ENCODE measurements around the gene VGLL4.

The VGLL4 gene

GRCh38 chr3:11559816-11560633 lies 83.7 kb downstream of the VGLL4 start:
- Histone ChIP-seq H3K4me3 (ENCODE audit: low read depth in 1 of 2, low read length in 2 of 2) (no peak overlapping the region), H3K27ac (ENCODE audit: low read depth, low read length) (no peak overlapping the region), H3K4me1 (ENCODE audit: insufficient read depth, low read length) (peaks cover 63% of the 10 kb centered on the region), H3K36me3 (ENCODE audit: insufficient read depth, low read length) (peaks cover 17% of the 10 kb centered on the region), H3K9me3 (ENCODE audit: low read length) (no peaks in the 10 kb centered on the region), H3K27me3 (ENCODE audit: control insufficient read depth in 1 of 2, insufficient read depth in 2 of 2, low read length in 2 of 2) (no peaks in the 10 kb centered on the region), H3K9ac (ENCODE audit: low read length) (no peak overlapping the region)

GRCh38 chr3:11558918-11559815 lies 84.5 kb downstream of the VGLL4 start:
- Histone ChIP-seq H3K27ac (ENCODE audit: low read depth, low read length) (no peak overlapping the region), H3K9ac (ENCODE audit: low read length) (no peak overlapping the region), H3K4me3 (ENCODE audit: low read depth in 1 of 2, low read length in 2 of 2) (no peak overlapping the region), H3K9me3 (ENCODE audit: low read length) (no peaks in the 10 kb centered on the region), H3K4me1 (ENCODE audit: insufficient read depth, low read length) (peaks cover 67% of the 10 kb centered on the region), H3K27me3 (ENCODE audit: control insufficient read depth in 1 of 2, insufficient read depth in 2 of 2, low read length in 2 of 2) (no peaks in the 10 kb centered on the region), H3K36me3 (ENCODE audit: insufficient read depth, low read length) (peaks cover 18% of the 10 kb centered on the region)

GRCh38 chr3:11558411-11558903 lies 85.3 kb downstream of the VGLL4 start:
- H3K4me3 ChIP-seq (ENCODE audit: low read depth in 1 of 2, low read length in 2 of 2) = no peak overlapping the region
- H3K9me3 ChIP-seq (ENCODE audit: low read length) = no peaks in the 10 kb centered on the region
- H3K27ac ChIP-seq (ENCODE audit: low read depth, low read length) = no peak overlapping the region
- no peak overlapping the region for H3K9ac ChIP-seq (ENCODE audit: low read length)
- peaks cover 11% of the 10 kb centered on the region for H3K36me3 ChIP-seq (ENCODE audit: insufficient read depth, low read length)
- H3K4me1 ChIP-seq (ENCODE audit: insufficient read depth, low read length) = peaks cover 74% of the 10 kb centered on the region
- no peaks in the 10 kb centered on the region for H3K27me3 ChIP-seq (ENCODE audit: control insufficient read depth in 1 of 2, insufficient read depth in 2 of 2, low read length in 2 of 2)

- Histone ChIP-seq H3K27me3 (ENCODE audit: control insufficient read depth in 1 of 2, insufficient read depth in 2 of 2, low read length in 2 of 2) (no peaks in the 10 kb centered on the region), H3K9me3 (ENCODE audit: low read length) (no peaks in the 10 kb centered on the region), H3K4me3 (ENCODE audit: low read depth in 1 of 2, low read length in 2 of 2) (no peak overlapping the region), H3K36me3 (ENCODE audit: insufficient read depth, low read length) (peaks cover 7% of the 10 kb centered on the region), H3K4me1 (ENCODE audit: insufficient read depth, low read length) (peaks cover 75% of the 10 kb centered on the region), H3K9ac (ENCODE audit: low read length) (no peak overlapping the region), H3K27ac (ENCODE audit: low read depth, low read length) (peak overlapping the region; percentile 56)
Observed at GRCh38 chr3:11558002-11558401, 85.7 kb downstream of the VGLL4 start.

- Histone ChIP-seq H3K4me1 (ENCODE audit: insufficient read depth, low read length) (peaks cover 66% of the 10 kb centered on the region), H3K4me3 (ENCODE audit: low read depth in 1 of 2, low read length in 2 of 2) (no peak overlapping the region), H3K27me3 (ENCODE audit: control insufficient read depth in 1 of 2, insufficient read depth in 2 of 2, low read length in 2 of 2) (no peaks in the 10 kb centered on the region), H3K36me3 (ENCODE audit: insufficient read depth, low read length) (peaks cover 5% of the 10 kb centered on the region), H3K27ac (ENCODE audit: low read depth, low read length) (peak overlapping the region; percentile 56), H3K9me3 (ENCODE audit: low read length) (no peaks in the 10 kb centered on the region), H3K9ac (ENCODE audit: low read length) (no peak overlapping the region)
Observed at GRCh38 chr3:11556851-11557644, 86.7 kb downstream of the VGLL4 start.

- Histone ChIP-seq H3K9ac (ENCODE audit: low read length) (no peak overlapping the region), H3K36me3 (ENCODE audit: insufficient read depth, low read length) (peaks cover 5% of the 10 kb centered on the region), H3K4me3 (ENCODE audit: low read depth in 1 of 2, low read length in 2 of 2) (no peak overlapping the region), H3K4me1 (ENCODE audit: insufficient read depth, low read length) (peaks cover 56% of the 10 kb centered on the region), H3K27me3 (ENCODE audit: control insufficient read depth in 1 of 2, insufficient read depth in 2 of 2, low read length in 2 of 2) (no peaks in the 10 kb centered on the region), H3K27ac (ENCODE audit: low read depth, low read length) (peak overlapping the region; percentile 23), H3K9me3 (ENCODE audit: low read length) (no peaks in the 10 kb centered on the region)
Observed at GRCh38 chr3:11555881-11556633, 87.7 kb downstream of the VGLL4 start.

GRCh38 chr3:11555211-11555782 lies 88.4 kb downstream of the VGLL4 start:
- Histone ChIP-seq H3K4me3 (ENCODE audit: low read depth in 1 of 2, low read length in 2 of 2) (no peak overlapping the region), H3K27me3 (ENCODE audit: control insufficient read depth in 1 of 2, insufficient read depth in 2 of 2, low read length in 2 of 2) (no peaks in the 10 kb centered on the region), H3K9me3 (ENCODE audit: low read length) (no peaks in the 10 kb centered on the region), H3K27ac (ENCODE audit: low read depth, low read length) (peak overlapping the region; percentile 23), H3K9ac (ENCODE audit: low read length) (no peak overlapping the region), H3K4me1 (ENCODE audit: insufficient read depth, low read length) (peaks cover 50% of the 10 kb centered on the region), H3K36me3 (ENCODE audit: insufficient read depth, low read length) (peaks cover 5% of the 10 kb centered on the region)

GRCh38 chr3:11554666-11555065 lies 89.0 kb downstream of the VGLL4 start:
- H3K9ac ChIP-seq (ENCODE audit: low read length) = no peak overlapping the region
- peaks cover 45% of the 10 kb centered on the region for H3K4me1 ChIP-seq (ENCODE audit: insufficient read depth, low read length)
- no peak overlapping the region for H3K4me3 ChIP-seq (ENCODE audit: low read depth in 1 of 2, low read length in 2 of 2)
- H3K36me3 ChIP-seq (ENCODE audit: insufficient read depth, low read length) = peaks cover 5% of the 10 kb centered on the region
- no peaks in the 10 kb centered on the region for H3K9me3 ChIP-seq (ENCODE audit: low read length)
- no peaks in the 10 kb centered on the region for H3K27me3 ChIP-seq (ENCODE audit: control insufficient read depth in 1 of 2, insufficient read depth in 2 of 2, low read length in 2 of 2)
- H3K27ac ChIP-seq (ENCODE audit: low read depth, low read length) = no peak overlapping the region

GRCh38 chr3:11554236-11554610 lies 89.5 kb downstream of the VGLL4 start:
- no peak overlapping the region for H3K27ac ChIP-seq (ENCODE audit: low read depth, low read length)
- no peak overlapping the region for H3K4me3 ChIP-seq (ENCODE audit: low read depth in 1 of 2, low read length in 2 of 2)
- H3K36me3 ChIP-seq (ENCODE audit: insufficient read depth, low read length) = peaks cover 5% of the 10 kb centered on the region
- H3K9me3 ChIP-seq (ENCODE audit: low read length) = no peaks in the 10 kb centered on the region
- H3K9ac ChIP-seq (ENCODE audit: low read length) = no peak overlapping the region
- H3K27me3 ChIP-seq (ENCODE audit: control insufficient read depth in 1 of 2, insufficient read depth in 2 of 2, low read length in 2 of 2) = no peaks in the 10 kb centered on the region
- H3K4me1 ChIP-seq (ENCODE audit: insufficient read depth, low read length) = peaks cover 42% of the 10 kb centered on the region

- no peaks in the 10 kb centered on the region for H3K27me3 ChIP-seq (ENCODE audit: control insufficient read depth in 1 of 2, insufficient read depth in 2 of 2, low read length in 2 of 2)
- no peaks in the 10 kb centered on the region for H3K9me3 ChIP-seq (ENCODE audit: low read length)
- no peak overlapping the region for H3K27ac ChIP-seq (ENCODE audit: low read depth, low read length)
- no peak overlapping the region for H3K4me3 ChIP-seq (ENCODE audit: low read depth in 1 of 2, low read length in 2 of 2)
- H3K36me3 ChIP-seq (ENCODE audit: insufficient read depth, low read length) = peaks cover 5% of the 10 kb centered on the region
- no peak overlapping the region for H3K9ac ChIP-seq (ENCODE audit: low read length)
- H3K4me1 ChIP-seq (ENCODE audit: insufficient read depth, low read length) = peaks cover 46% of the 10 kb centered on the region
Observed at GRCh38 chr3:11553436-11554235, 90.1 kb downstream of the VGLL4 start.
